PC-9 (cell line): ENCODE data around the gene CYP4F11. TPM values are rescaled to one million over a fixed set of nuclear protein-coding genes. Genes with fewer than 3 reads are reported as not detected.

ENCODE experiments used
- BruUV-seq: library from RNA; stranded (reverse); fragments of 400-500 nt; replicated peaks from 2 replicates; lab custom pipeline; 2021; lab: Mats Ljungman, UMichigan
- CTCF ChIA-PET: fragments of 300-600 bp; sonication (Branson Sonifier 250); formaldehyde crosslinking; loops from one replicate; lab custom pipeline; 2022; ENCODE audit warnings: antibody characterized with exemption; lab: Charles Lee
- POLR2A ChIA-PET: fragments of 300-600 bp; sonication (Branson Sonifier 250); formaldehyde crosslinking; loops from one replicate; lab custom pipeline; 2022; ENCODE audit warnings: antibody characterized with exemption; ENCODE audit not compliant: unreplicated experiment; lab: Charles Lee
- DNase-seq, 2 experiments: peaks; one replicate each; pipeline versions ENCODE4 v3.0.0 to v3.0.0-alpha.2; 2015 to 2022; ENCODE audit warnings: mixed read lengths in 1 of 2
- H2AFZ ChIP-seq: fragments of 200-600 bp; sonication (generic); 2 replicates; pipeline ENCODE4 v1.8.1; 2017; ENCODE audit warnings: antibody characterized with exemption
- H3F3A ChIP-seq: fragments of 200-600 bp; sonication (generic); 2 replicates; pipeline ENCODE4 v1.8.1; 2017; ENCODE audit warnings: antibody characterized with exemption, mild to moderate bottlenecking, low read depth; ENCODE audit not compliant: insufficient read depth
- H3K27ac ChIP-seq: fragments of 200-600 bp; sonication (generic); 2 replicates; pipeline ENCODE4 v1.6.1; 2016; ENCODE audit warnings: mixed run types
- H3K27me3 ChIP-seq: fragments of 200-600 bp; sonication (generic); 2 replicates; pipeline ENCODE4 v1.6.1; 2016; ENCODE audit warnings: low read depth, mixed run types; ENCODE audit not compliant: insufficient read depth
- H3K36me3 ChIP-seq: fragments of 200-600 bp; sonication (generic); 2 replicates; pipeline ENCODE4 v1.6.1; 2016; ENCODE audit warnings: low read depth, mixed run types
- H3K4me1 ChIP-seq: fragments of 200-600 bp; sonication (generic); replicated peaks from 2 replicates; pipeline ENCODE4 v1.6.1; 2016; ENCODE audit warnings: mixed run types; ENCODE audit not compliant: insufficient read depth
- H3K4me2 ChIP-seq: fragments of 200-600 bp; sonication (generic); 2 replicates; pipeline ENCODE4 v1.6.1; 2017; ENCODE audit warnings: mixed run types
- H3K4me3 ChIP-seq: fragments of 200-600 bp; sonication (generic); 2 replicates; pipeline ENCODE4 v1.6.1; 2016; ENCODE audit warnings: mixed run types
- H3K79me2 ChIP-seq: fragments of 200-600 bp; sonication (generic); 2 replicates; pipeline ENCODE4 v1.6.1; 2017; ENCODE audit warnings: low read depth, mixed run types
- H3K9me2 ChIP-seq: fragments of 200-600 bp; sonication (generic); 2 replicates; pipeline ENCODE4 v1.8.1; 2017; ENCODE audit warnings: mild to moderate bottlenecking; ENCODE audit not compliant: insufficient read depth
- H3K9me3 ChIP-seq: fragments of 200-600 bp; sonication (generic); 2 replicates; pipeline ENCODE4 v1.8.1; 2016; ENCODE audit warnings: low read depth; ENCODE audit not compliant: insufficient read depth
- H4K20me1 ChIP-seq: fragments of 200-600 bp; sonication (generic); 2 replicates; pipeline ENCODE4 v1.8.1; 2017; ENCODE audit not compliant: insufficient read depth
- EZH2 ChIP-seq: fragments of 200-600 bp; sonication (generic); IDR thresholded peaks from 2 replicates; pipeline ENCODE4 v1.8.0; 2017; ENCODE audit warnings: antibody characterized with exemption, low read depth
- intact Hi-C: fragments of 100-400 bp; cut with micrococcal nuclease; formaldehyde crosslinking; loops from one replicate; pipeline ENCODE4 v1.10.0; 2022; ENCODE audit not compliant: unreplicated experiment
- total RNA-seq: library from RNA; stranded (reverse); gene quantifications from 2 replicates; pipeline ENCODE4 v1.2.3, GENCODE V29; 2021
- TF ChIP-seq, protein P1 (sequence below): fragments of 200-600 bp; sonication (generic); conservative IDR thresholded peaks from 2 replicates; pipeline ENCODE4 v1.6.1; 2017; ENCODE audit warnings: mixed run types, antibody characterized with exemption, mild to moderate bottlenecking, moderate library complexity

The CYP4F11 gene
- total RNA-seq, 1 experiment from 2014 or later, result 187 TPM

DNA sequence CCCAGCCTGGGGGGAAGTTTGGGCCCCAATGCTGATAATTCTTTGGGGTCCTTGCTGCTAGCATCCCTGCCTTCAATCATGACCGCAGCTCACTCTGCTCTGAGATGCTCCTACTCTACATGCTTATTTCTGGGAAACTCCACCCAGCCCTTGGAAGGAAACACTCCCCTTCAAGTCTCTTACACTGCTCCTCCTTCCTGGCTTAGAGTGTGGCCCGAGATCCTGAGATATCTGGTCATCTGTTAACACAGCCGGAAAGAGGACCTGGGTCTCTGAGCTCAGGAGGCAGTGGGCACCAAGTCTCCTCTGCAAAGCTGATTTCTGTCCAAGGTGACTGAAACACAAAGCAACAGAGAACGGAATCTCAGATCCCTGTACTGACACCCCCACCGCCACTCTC is 69.5 kb downstream of the CYP4F11 start:
- no peak overlapping the region for H3K4me3 ChIP-seq
- peaks cover 10% of the 10 kb centered on the region for H3F3A ChIP-seq
- H3K79me2 ChIP-seq, result no peaks in the 10 kb centered on the region
- H3K9me2 ChIP-seq, result no peaks in the 10 kb centered on the region
- no peak overlapping the region for H2AFZ ChIP-seq
- H3K36me3 ChIP-seq, result no peaks in the 10 kb centered on the region
- no peak overlapping the region for H3K4me2 ChIP-seq
- BruUV-seq, result no TSS peak
- POLR2A ChIA-PET, result no interaction called here
- intact Hi-C loops, result no loop called here
- H3K27ac ChIP-seq, result no peak overlapping the region
- CTCF ChIA-PET, result no interaction called here
- TF ChIP-seq, protein P1, sequence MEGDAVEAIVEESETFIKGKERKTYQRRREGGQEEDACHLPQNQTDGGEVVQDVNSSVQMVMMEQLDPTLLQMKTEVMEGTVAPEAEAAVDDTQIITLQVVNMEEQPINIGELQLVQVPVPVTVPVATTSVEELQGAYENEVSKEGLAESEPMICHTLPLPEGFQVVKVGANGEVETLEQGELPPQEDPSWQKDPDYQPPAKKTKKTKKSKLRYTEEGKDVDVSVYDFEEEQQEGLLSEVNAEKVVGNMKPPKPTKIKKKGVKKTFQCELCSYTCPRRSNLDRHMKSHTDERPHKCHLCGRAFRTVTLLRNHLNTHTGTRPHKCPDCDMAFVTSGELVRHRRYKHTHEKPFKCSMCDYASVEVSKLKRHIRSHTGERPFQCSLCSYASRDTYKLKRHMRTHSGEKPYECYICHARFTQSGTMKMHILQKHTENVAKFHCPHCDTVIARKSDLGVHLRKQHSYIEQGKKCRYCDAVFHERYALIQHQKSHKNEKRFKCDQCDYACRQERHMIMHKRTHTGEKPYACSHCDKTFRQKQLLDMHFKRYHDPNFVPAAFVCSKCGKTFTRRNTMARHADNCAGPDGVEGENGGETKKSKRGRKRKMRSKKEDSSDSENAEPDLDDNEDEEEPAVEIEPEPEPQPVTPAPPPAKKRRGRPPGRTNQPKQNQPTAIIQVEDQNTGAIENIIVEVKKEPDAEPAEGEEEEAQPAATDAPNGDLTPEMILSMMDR, result no peak
- TF ChIP-seq EZH2, result no peak
- no peaks in the 10 kb centered on the region for H4K20me1 ChIP-seq
- DNase-seq, result no peak
- no peaks in the 10 kb centered on the region for H3K27me3 ChIP-seq
- H3K4me1 ChIP-seq, result peaks cover 6% of the 10 kb centered on the region; the same call in 1 of the 2 replicates
- H3K9me3 ChIP-seq, result no peaks in the 10 kb centered on the region

DNA sequence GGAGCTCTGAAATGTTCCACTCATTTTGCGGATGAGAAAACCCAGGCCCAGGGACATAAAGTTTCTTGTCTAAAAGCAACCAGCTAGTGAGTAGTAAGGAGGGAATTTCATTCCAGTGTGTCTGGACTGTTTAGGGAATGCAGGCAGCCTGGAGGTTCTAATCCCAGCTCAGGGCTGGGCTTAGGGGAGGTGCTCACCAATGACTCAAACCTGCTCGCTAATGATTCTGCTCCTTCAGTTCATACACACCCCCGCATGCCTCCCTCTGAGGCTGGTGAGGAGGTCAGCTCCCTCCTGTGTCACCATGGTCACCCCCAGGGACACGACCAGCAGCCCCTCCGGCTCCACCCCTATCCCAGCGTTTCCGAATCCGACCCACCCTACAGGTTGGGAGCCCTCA is 71.1 kb downstream of the CYP4F11 start:
- Histone ChIP-seq H2AFZ (no peak overlapping the region), H3K4me1 (no peaks in the 10 kb centered on the region), H3K9me3 (no peaks in the 10 kb centered on the region), H3K27me3 (no peaks in the 10 kb centered on the region), H3K27ac (no peak overlapping the region), H3K79me2 (no peaks in the 10 kb centered on the region), H3K9me2 (no peaks in the 10 kb centered on the region), H3K4me2 (no peak overlapping the region), H4K20me1 (no peaks in the 10 kb centered on the region), H3F3A (no peaks in the 10 kb centered on the region), H3K36me3 (no peaks in the 10 kb centered on the region), H3K4me3 (no peak overlapping the region)
- no TSS peak for BruUV-seq
- no peak for TF ChIP-seq EZH2
- TF ChIP-seq, protein P1, result no peak
- ChIA-PET CTCF (no interaction called here), POLR2A (no interaction called here)
- intact Hi-C loops, result no loop called here
- DNase-seq, result no peak

DNA sequence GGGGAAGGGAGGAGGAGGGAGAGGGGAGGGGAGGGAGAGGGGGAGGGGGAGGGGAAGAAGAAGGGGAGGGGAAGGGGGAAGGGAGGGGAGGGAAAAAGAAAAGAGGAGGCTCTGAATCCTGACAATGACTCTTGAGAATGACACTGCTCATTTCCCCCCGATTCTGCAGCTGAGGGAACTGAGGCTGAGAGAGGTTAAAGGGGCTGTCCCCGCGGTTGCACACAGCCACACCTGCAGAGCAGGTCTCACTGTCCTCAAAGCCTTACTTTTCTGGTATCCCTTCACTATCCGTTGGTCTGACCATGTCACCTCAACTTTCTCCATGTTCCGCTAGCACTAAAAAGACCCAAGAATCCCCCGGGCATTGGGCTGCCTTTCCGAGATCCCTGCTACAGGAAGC is 71.9 kb downstream of the CYP4F11 start:
- H3K9me3 ChIP-seq, result no peaks in the 10 kb centered on the region
- H4K20me1 ChIP-seq, result no peaks in the 10 kb centered on the region
- no peaks in the 10 kb centered on the region for H3K36me3 ChIP-seq
- TF ChIP-seq EZH2, result no peak
- TF ChIP-seq, protein P1, result no peak
- H3K27me3 ChIP-seq, result no peaks in the 10 kb centered on the region
- H3K4me3 ChIP-seq, result no peak overlapping the region
- no peak overlapping the region for H2AFZ ChIP-seq
- no peak for DNase-seq
- H3F3A ChIP-seq, result no peaks in the 10 kb centered on the region
- H3K4me2 ChIP-seq, result no peak overlapping the region
- ChIA-PET POLR2A (no interaction called here), CTCF (no interaction called here)
- no peaks in the 10 kb centered on the region for H3K79me2 ChIP-seq
- H3K27ac ChIP-seq, result no peak overlapping the region
- H3K9me2 ChIP-seq, result no peaks in the 10 kb centered on the region
- no TSS peak for BruUV-seq
- no peaks in the 10 kb centered on the region for H3K4me1 ChIP-seq
- intact Hi-C loops, result no loop called here

Other genes with a start within 250 kb of the CYP4F11 start
- not detected in 2 replicates for gene OR10H2, start 206.5 kb downstream of the CYP4F11 start, total RNA-seq
- gene OR10H3, start 196.5 kb downstream of the CYP4F11 start, total RNA-seq, result not detected in 2 replicates
- not detected in 2 replicates for gene OR10H5, start 146.9 kb downstream of the CYP4F11 start, total RNA-seq
- gene OR10H1, start 118.9 kb downstream of the CYP4F11 start, total RNA-seq, result 0.20 TPM in 1 of 2 replicates, not detected in the other
- 0.31 and 1.1 TPM in 2 replicates for gene CYP4F2, start 36.5 kb downstream of the CYP4F11 start, total RNA-seq
- not detected in 2 replicates for gene OR10H4, start 14.5 kb upstream of the CYP4F11 start, total RNA-seq
- 279 and 307 TPM in 2 replicates for gene TPM4, start 142.0 kb upstream of the CYP4F11 start, total RNA-seq
- gene RAB8A, start 177.4 kb upstream of the CYP4F11 start, total RNA-seq, result 87.9 and 104 TPM in 2 replicates
- 10.9 and 13.7 TPM in 2 replicates for gene HSH2D, start 209.2 kb upstream of the CYP4F11 start, total RNA-seq
- gene CIB3, start 239.0 kb upstream of the CYP4F11 start, total RNA-seq, result not detected in 2 replicates